GM23338 (cell line): ENCODE data around the gene SERTAD3. TPM values are rescaled to one million over a fixed set of nuclear protein-coding genes. Genes with fewer than 3 reads are reported as not detected.

Experiments used
- CREB1 ChIP-seq: fragments of 250-450 bp; sonication (Bioruptor Pico); IDR thresholded peaks from 2 replicates; pipeline ENCODE4 v1.5.0; 2020; ENCODE audit warnings: low read depth, mild to moderate bottlenecking, moderate library complexity
- CTCF ChIP-seq, 2 experiments: fragments of 200-600 bp in 1 of 2; sonication (generic) in 1 of 2; conservative IDR thresholded peaks; 2 replicates each; pipeline versions ENCODE4 v1.5.1 to v1.6.1; 2016 to 2017; ENCODE audit warnings: antibody characterized with exemption in 2 of 2, low read depth in 2 of 2, mild to moderate bottlenecking in 2 of 2, moderate library complexity in 1 of 2
- EZH2 ChIP-seq: fragments of 200-600 bp; sonication (generic); IDR thresholded peaks from one replicate; pipeline ENCODE4 v1.8.0; 2017; ENCODE audit warnings: antibody characterized with exemption, mild to moderate bottlenecking, low read depth; ENCODE audit not compliant: unreplicated experiment
- EZH2phosphoT487 ChIP-seq: fragments of 200-600 bp; sonication (generic); IDR thresholded peaks from one replicate; pipeline ENCODE4 v1.8.1; 2018; ENCODE audit warnings: antibody characterized with exemption; ENCODE audit not compliant: unreplicated experiment
- JUNB ChIP-seq: IDR thresholded peaks from one replicate; pipeline ENCODE4 v1.6.1; 2016; ENCODE audit warnings: antibody characterized with exemption; ENCODE audit not compliant: unreplicated experiment
- NANOG ChIP-seq: IDR thresholded peaks from 2 replicates; pipeline ENCODE4 v1.6.1; 2016; ENCODE audit warnings: antibody characterized with exemption, borderline replicate concordance
- POLR2AphosphoS5 ChIP-seq: IDR thresholded peaks from 2 replicates; pipeline ENCODE4 v1.6.1; 2016; ENCODE audit warnings: antibody characterized with exemption, low read depth
- REST ChIP-seq: IDR thresholded peaks from one replicate; pipeline ENCODE4 v1.6.1; 2018; ENCODE audit warnings: antibody characterized with exemption; ENCODE audit not compliant: unreplicated experiment
- STAT1 ChIP-seq: IDR thresholded peaks from one replicate; pipeline ENCODE4 v1.6.1; 2016; ENCODE audit warnings: antibody characterized with exemption; ENCODE audit not compliant: unreplicated experiment
- ZNF114 ChIP-seq: fragments of 250-450 bp; sonication (Bioruptor Pico); IDR thresholded peaks from 2 replicates; pipeline ENCODE4 v1.5.0; 2020; ENCODE audit warnings: mild to moderate bottlenecking, moderate library complexity
- ZNF331 ChIP-seq: fragments of 250-450 bp; sonication (Bioruptor Pico); IDR thresholded peaks from 2 replicates; pipeline ENCODE4 v1.5.0; 2020; ENCODE audit warnings: low read depth, mild to moderate bottlenecking, moderate library complexity
- polyA plus RNA-seq: library from polyadenylated mRNA; unstranded; fragments of >200 nt; fragmentation: Nextera tagmentation; extraction: Ambion mirVana; gene quantifications from 2 replicates; pipeline ENCODE4 v1.2.1, GENCODE V29; 2016
- total RNA-seq: library from RNA; depleted of rRNA; stranded (reverse); fragments of >200 nt; shearing (Covaris generic); gene quantifications from 2 replicates; pipeline ENCODE4 v1.2.3, GENCODE V29; 2014
- TF ChIP-seq, protein P1 (sequence below): fragments of 250-450 bp; sonication (Bioruptor Pico); IDR thresholded peaks from 2 replicates; pipeline ENCODE4 v1.5.0; 2020; ENCODE audit warnings: mild to moderate bottlenecking, moderate library complexity

Gene SERTAD3
- total and polyA plus RNA-seq, 2 experiments from 2014 or later = 15.4 to 24.1 TPM

- TF ChIP-seq, protein P1, sequence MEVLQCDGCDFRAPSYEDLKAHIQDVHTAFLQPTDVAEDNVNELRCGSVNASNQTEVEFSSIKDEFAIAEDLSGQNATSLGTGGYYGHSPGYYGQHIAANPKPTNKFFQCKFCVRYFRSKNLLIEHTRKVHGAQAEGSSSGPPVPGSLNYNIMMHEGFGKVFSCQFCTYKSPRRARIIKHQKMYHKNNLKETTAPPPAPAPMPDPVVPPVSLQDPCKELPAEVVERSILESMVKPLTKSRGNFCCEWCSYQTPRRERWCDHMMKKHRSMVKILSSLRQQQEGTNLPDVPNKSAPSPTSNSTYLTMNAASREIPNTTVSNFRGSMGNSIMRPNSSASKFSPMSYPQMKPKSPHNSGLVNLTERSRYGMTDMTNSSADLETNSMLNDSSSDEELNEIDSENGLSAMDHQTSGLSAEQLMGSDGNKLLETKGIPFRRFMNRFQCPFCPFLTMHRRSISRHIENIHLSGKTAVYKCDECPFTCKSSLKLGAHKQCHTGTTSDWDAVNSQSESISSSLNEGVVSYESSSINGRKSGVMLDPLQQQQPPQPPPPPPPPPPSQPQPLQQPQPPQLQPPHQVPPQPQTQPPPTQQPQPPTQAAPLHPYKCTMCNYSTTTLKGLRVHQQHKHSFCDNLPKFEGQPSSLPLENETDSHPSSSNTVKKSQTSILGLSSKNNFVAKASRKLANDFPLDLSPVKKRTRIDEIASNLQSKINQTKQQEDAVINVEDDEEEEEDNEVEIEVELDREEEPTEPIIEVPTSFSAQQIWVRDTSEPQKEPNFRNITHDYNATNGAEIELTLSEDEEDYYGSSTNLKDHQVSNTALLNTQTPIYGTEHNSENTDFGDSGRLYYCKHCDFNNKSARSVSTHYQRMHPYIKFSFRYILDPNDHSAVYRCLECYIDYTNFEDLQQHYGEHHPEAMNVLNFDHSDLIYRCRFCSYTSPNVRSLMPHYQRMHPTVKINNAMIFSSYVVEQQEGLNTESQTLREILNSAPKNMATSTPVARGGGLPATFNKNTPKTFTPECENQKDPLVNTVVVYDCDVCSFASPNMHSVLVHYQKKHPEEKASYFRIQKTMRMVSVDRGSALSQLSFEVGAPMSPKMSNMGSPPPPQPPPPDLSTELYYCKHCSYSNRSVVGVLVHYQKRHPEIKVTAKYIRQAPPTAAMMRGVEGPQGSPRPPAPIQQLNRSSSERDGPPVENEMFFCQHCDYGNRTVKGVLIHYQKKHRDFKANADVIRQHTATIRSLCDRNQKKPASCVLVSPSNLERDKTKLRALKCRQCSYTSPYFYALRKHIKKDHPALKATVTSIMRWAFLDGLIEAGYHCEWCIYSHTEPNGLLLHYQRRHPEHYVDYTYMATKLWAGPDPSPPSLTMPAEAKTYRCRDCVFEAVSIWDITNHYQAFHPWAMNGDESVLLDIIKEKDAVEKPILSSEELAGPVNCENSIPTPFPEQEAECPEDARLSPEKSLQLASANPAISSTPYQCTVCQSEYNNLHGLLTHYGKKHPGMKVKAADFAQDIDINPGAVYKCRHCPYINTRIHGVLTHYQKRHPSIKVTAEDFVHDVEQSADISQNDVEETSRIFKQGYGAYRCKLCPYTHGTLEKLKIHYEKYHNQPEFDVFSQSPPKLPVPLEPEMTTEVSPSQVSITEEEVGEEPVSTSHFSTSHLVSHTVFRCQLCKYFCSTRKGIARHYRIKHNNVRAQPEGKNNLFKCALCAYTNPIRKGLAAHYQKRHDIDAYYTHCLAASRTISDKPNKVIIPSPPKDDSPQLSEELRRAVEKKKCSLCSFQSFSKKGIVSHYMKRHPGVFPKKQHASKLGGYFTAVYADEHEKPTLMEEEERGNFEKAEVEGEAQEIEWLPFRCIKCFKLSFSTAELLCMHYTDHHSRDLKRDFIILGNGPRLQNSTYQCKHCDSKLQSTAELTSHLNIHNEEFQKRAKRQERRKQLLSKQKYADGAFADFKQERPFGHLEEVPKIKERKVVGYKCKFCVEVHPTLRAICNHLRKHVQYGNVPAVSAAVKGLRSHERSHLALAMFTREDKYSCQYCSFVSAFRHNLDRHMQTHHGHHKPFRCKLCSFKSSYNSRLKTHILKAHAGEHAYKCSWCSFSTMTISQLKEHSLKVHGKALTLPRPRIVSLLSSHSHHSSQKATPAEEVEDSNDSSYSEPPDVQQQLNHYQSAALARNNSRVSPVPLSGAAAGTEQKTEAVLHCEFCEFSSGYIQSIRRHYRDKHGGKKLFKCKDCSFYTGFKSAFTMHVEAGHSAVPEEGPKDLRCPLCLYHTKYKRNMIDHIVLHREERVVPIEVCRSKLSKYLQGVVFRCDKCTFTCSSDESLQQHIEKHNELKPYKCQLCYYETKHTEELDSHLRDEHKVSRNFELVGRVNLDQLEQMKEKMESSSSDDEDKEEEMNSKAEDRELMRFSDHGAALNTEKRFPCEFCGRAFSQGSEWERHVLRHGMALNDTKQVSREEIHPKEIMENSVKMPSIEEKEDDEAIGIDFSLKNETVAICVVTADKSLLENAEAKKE (CRISPR knock-in tag) = no peak
- TF ChIP-seq CTCF (conservative IDR thresholded peaks at IDR 0.05; ENCODE audit: low read depth in 2 of 2) (no peak), JUNB (no peak), CREB1 (CRISPR knock-in tag) (no peak), POLR2AphosphoS5 (no peak), ZNF114 (CRISPR knock-in tag) (no peak), NANOG (no peak), ZNF331 (CRISPR knock-in tag) (no peak), EZH2 (no peak), REST (no peak), STAT1 (no peak), EZH2phosphoT487 (no peak)
These were observed 20.2 kb downstream of the SERTAD3 start (continued) for GRCh38 chr19:40423938-40424337.
